ENCODE results near the gene ZFYVE28. TPM values are rescaled to one million over a fixed set of nuclear protein-coding genes. Genes with fewer than 3 reads are reported as not detected.

The ZFYVE28 gene
- total and polyA plus RNA-seq, 2 donors (not counting 1 experiment from before 2014, with no cell fraction given): 5.8 to 12.1 TPM

GRCh38 chr4:2335729-2336101 is 82.7 kb downstream of the ZFYVE28 start:
- POLR2A ChIA-PET: no interaction called here
- no peaks in the 10 kb centered on the region for H3K9me3 Mint-ChIP-seq (ENCODE audit: insufficient read depth)
- Histone ChIP-seq H3K79me2 (ENCODE audit: control insufficient read depth, insufficient read depth, low read length) (no peaks in the 10 kb centered on the region), H3K9ac (ENCODE audit: low read length) (no peak overlapping the region), H2AFZ (ENCODE audit: insufficient read depth, low read depth, low read length, poor library complexity, severe bottlenecking) (no peak overlapping the region), H3K4me2 (replicated peaks; ENCODE audit: low read depth, low read length, poor library complexity, severe bottlenecking) (no peak overlapping the region), H3K27me3 (replicated peaks in 1 of 4; ENCODE audit: control extremely low read depth in 1 of 4, control insufficient read depth in 3 of 4, insufficient read depth in 4 of 4, low read length in 3 of 4) (peaks cover 0 to 18% (median 0%) of the 10 kb centered on the region in 4 experiments), H3K4me1 (ENCODE audit: control insufficient read depth in 2 of 2, insufficient read depth in 2 of 2, low read length in 2 of 2) (peaks cover 12 to 14% of the 10 kb centered on the region in 2 donors), H3K9me3 (ENCODE audit: control extremely low read depth in 1 of 3, control insufficient read depth in 2 of 3, insufficient read depth in 1 of 3, low read length in 2 of 3) (no peaks in the 10 kb centered on the region), H3K4me3 (ENCODE audit: control extremely low read depth in 1 of 5, extremely low read depth in 1 of 5, insufficient read depth in 1 of 5, low read depth in 2 of 5, low read length in 4 of 5) (no peak overlapping the region), H3K36me3 (replicated peaks in 1 of 2; ENCODE audit: control extremely low read depth in 1 of 2, control insufficient read depth in 1 of 2, extremely low read depth in 1 of 2, insufficient read depth in 2 of 2, low read length in 1 of 2) (no peaks in the 10 kb centered on the region), H4K20me1 (ENCODE audit: control insufficient read depth, insufficient read depth, low read length, poor library complexity, severe bottlenecking) (no peaks in the 10 kb centered on the region), H3K27ac (ENCODE audit: low read length in 2 of 2) (no peak overlapping the region)
- peaks cover 5% of the 10 kb centered on the region for H3K27me3 Mint-ChIP-seq
- 91% methylated on average over 9 of the region's 9 CpGs for WGBS (ENCODE audit: insufficient coverage)
- ATAC-seq (ENCODE audit: low read depth) (no peak), DNase-seq (no peak)
- CTCF ChIA-PET: no interaction called here
- intact Hi-C loops (cut with micrococcal nuclease): no loop called here
- H3K27ac Mint-ChIP-seq: no peak overlapping the region
- TF ChIP-seq CTCF (IDR thresholded peaks at IDR 0.05) (no peak), EZH2 (IDR thresholded peaks at IDR 0.05; ENCODE audit: borderline replicate concordance, insufficient read depth, low read depth, low read length, poor library complexity, severe bottlenecking) (no peak)
- no peak overlapping the region for H3K4me3 Mint-ChIP-seq
- peaks cover 15% of the 10 kb centered on the region for H3K4me1 Mint-ChIP-seq

- POLR2A ChIA-PET: no interaction called here
- H3K27me3 Mint-ChIP-seq: peaks cover 5% of the 10 kb centered on the region
Observed at GRCh38 chr4:2334826-2335728, 83.4 kb downstream of the ZFYVE28 start.

More at GRCh38 chr4:2334826-2335728, 83.4 kb downstream of the ZFYVE28 start:
- peaks cover 12 to 14% of the 10 kb centered on the region in 2 donors for H3K4me1 ChIP-seq (ENCODE audit: control insufficient read depth in 2 of 2, insufficient read depth in 2 of 2, low read length in 2 of 2)
- Mint-ChIP-seq H3K9me3 (ENCODE audit: insufficient read depth) (no peaks in the 10 kb centered on the region), H3K4me1 (peaks cover 15% of the 10 kb centered on the region), H3K27ac (no peak overlapping the region), H3K4me3 (no peak overlapping the region)
- no peaks in the 10 kb centered on the region for H3K9me3 ChIP-seq (ENCODE audit: control extremely low read depth in 1 of 3, control insufficient read depth in 2 of 3, insufficient read depth in 1 of 3, low read length in 2 of 3)
- intact Hi-C loops (cut with micrococcal nuclease): no loop called here
- WGBS (ENCODE audit: insufficient coverage): 88% methylated on average over 25 of the region's 27 CpGs
- TF ChIP-seq EZH2 (IDR thresholded peaks at IDR 0.05; ENCODE audit: borderline replicate concordance, insufficient read depth, low read depth, low read length, poor library complexity, severe bottlenecking) (no peak), CTCF (IDR thresholded peaks at IDR 0.05) (no peak)
- H3K79me2 ChIP-seq (ENCODE audit: control insufficient read depth, insufficient read depth, low read length): no peaks in the 10 kb centered on the region
- ATAC-seq (ENCODE audit: low read depth): no peak
- CTCF ChIA-PET: no interaction called here
- H3K4me3 ChIP-seq (ENCODE audit: control extremely low read depth in 1 of 5, extremely low read depth in 1 of 5, insufficient read depth in 1 of 5, low read depth in 2 of 5, low read length in 4 of 5): no peak overlapping the region
- H3K9ac ChIP-seq (ENCODE audit: low read length): no peak overlapping the region
- no peaks in the 10 kb centered on the region for H3K36me3 ChIP-seq (replicated peaks in 1 of 2; ENCODE audit: control extremely low read depth in 1 of 2, control insufficient read depth in 1 of 2, extremely low read depth in 1 of 2, insufficient read depth in 2 of 2, low read length in 1 of 2)
- peaks cover 0 to 18% (median 0%) of the 10 kb centered on the region in 4 experiments for H3K27me3 ChIP-seq (replicated peaks in 1 of 4; ENCODE audit: control extremely low read depth in 1 of 4, control insufficient read depth in 3 of 4, insufficient read depth in 4 of 4, low read length in 3 of 4)
- no peak overlapping the region for H3K27ac ChIP-seq (ENCODE audit: low read length in 2 of 2)
- no peak overlapping the region for H2AFZ ChIP-seq (ENCODE audit: insufficient read depth, low read depth, low read length, poor library complexity, severe bottlenecking)
- H3K4me2 ChIP-seq (replicated peaks; ENCODE audit: low read depth, low read length, poor library complexity, severe bottlenecking): no peak overlapping the region
- DNase-seq: no peak
- H4K20me1 ChIP-seq (ENCODE audit: control insufficient read depth, insufficient read depth, low read length, poor library complexity, severe bottlenecking): no peaks in the 10 kb centered on the region

All from B cell (primary cell).